HepG2 (cell line): ENCODE results near the gene KIF26B. TPM values are rescaled to one million over a fixed set of nuclear protein-coding genes. Genes with fewer than 3 reads are reported as not detected.

Experiments
- ATAC-seq: fragments of 200-7000 bp; cut with Tn5 transposase; 3 replicates; pipeline ENCODE4 v1.9.1; 2020; ENCODE audit warnings: mild to moderate bottlenecking, moderate library complexity
- BruUV-seq: library from RNA; stranded (reverse); fragments of 400-500 nt; replicated peaks from 2 replicates; lab custom pipeline; 2021; lab: Mats Ljungman, UMichigan
- CTCF ChIA-PET: fragments of 300-600 bp; formaldehyde crosslinking; extraction: SDS; loops from one replicate; lab custom pipeline; 2021; ENCODE audit warnings: low total read pairs, inconsistent platforms, low intra/inter-chr PET ratio; lab: Yijun Ruan, JAX
- POLR2A ChIA-PET: fragments of 350-600 bp; sonication (Branson Sonifier 250); formaldehyde crosslinking; loops from one replicate; lab custom pipeline; 2020; ENCODE audit warnings: antibody characterized with exemption, inconsistent platforms; lab: Yijun Ruan, JAX
- DNase-seq: peaks from one replicate; pipeline ENCODE4 v3.0.0-alpha.2; 2015; ENCODE audit warnings: low spot score
- FAIRE-seq: peaks from 3 replicates; lab custom pipeline; 2011; peaks lifted over from hg19 to GRCh38; lab: Jason Lieb, UNC
- H2AFZ ChIP-seq: one replicate; pipeline ENCODE4 v1.6.1; 2011; ENCODE audit warnings: low read length, inconsistent platforms
- H3K27ac ChIP-seq: fragments of 300-600 bp; 3 replicates; pipeline ENCODE4 v1.8.0; 2011; ENCODE audit warnings: mixed run types, mild to moderate bottlenecking, mixed read lengths, low read length, inconsistent platforms; ENCODE audit not compliant: insufficient read depth; ENCODE audit errors: extremely low read length
- H3K27me3 ChIP-seq, 2 experiments: fragments of 200-600 bp in 1 of 2; 2 replicates in 1 of 2; 3 replicates in 1 of 2; pipeline versions ENCODE4 v1.6.0 to v1.8.0; 2011; ENCODE audit warnings: low read length in 2 of 2, mild to moderate bottlenecking in 2 of 2, moderate library complexity in 2 of 2, inconsistent platforms in 1 of 2; ENCODE audit not compliant: insufficient read depth in 2 of 2, control insufficient read depth in 1 of 2
- H3K36me3 ChIP-seq, 2 experiments: fragments of 200-600 bp in 1 of 2; replicated peaks in 1 of 2; 2 replicates in 1 of 2; 3 replicates in 1 of 2; pipeline versions ENCODE4 v1.5.1 to v1.8.0; 2011; ENCODE audit warnings: low read length in 2 of 2, inconsistent platforms in 1 of 2; ENCODE audit not compliant: insufficient read depth in 2 of 2, control insufficient read depth in 1 of 2
- H3K4me1 ChIP-seq: 2 replicates; pipeline ENCODE4 v1.5.1; 2012; ENCODE audit warnings: low read length, inconsistent platforms; ENCODE audit not compliant: insufficient read depth
- H3K4me2 ChIP-seq: 2 replicates; pipeline ENCODE4 v1.6.0; 2011; ENCODE audit warnings: low read depth, low read length, inconsistent platforms
- H3K4me3 ChIP-seq, 3 experiments: fragments of 200-600 bp in 1 of 3; sonication (generic), shearing (Covaris generic) in 1 of 3; replicated peaks in 1 of 3; 2 replicates each; pipeline ENCODE4 v1.5.1; 2011 to 2016; ENCODE audit warnings: low read length in 3 of 3, inconsistent platforms in 2 of 3, low read depth in 2 of 3, mild to moderate bottlenecking in 2 of 3, control low read depth in 1 of 3, mixed read lengths in 1 of 3; ENCODE audit not compliant: insufficient read depth in 1 of 3
- H3K79me2 ChIP-seq: one replicate; pipeline ENCODE4 v1.6.1; 2011; ENCODE audit warnings: low read length, inconsistent platforms; ENCODE audit not compliant: insufficient read depth
- H3K9ac ChIP-seq: 2 replicates; pipeline ENCODE4 v1.6.0; 2011; ENCODE audit warnings: mild to moderate bottlenecking, low read depth, low read length, inconsistent platforms; ENCODE audit not compliant: insufficient read depth
- H3K9me3 ChIP-seq: 2 replicates; pipeline ENCODE4 v1.5.1; 2012; ENCODE audit warnings: mild to moderate bottlenecking, low read length
- H4K20me1 ChIP-seq: 2 replicates; pipeline ENCODE4 v1.6.0; 2011; ENCODE audit warnings: inconsistent platforms, mild to moderate bottlenecking, low read length, moderate library complexity; ENCODE audit not compliant: insufficient read depth
- DZIP1 ChIP-seq: sonication (generic); formaldehyde crosslinking; IDR thresholded peaks from 2 replicates; pipeline ENCODE4 v1.5.0; 2020; ENCODE audit warnings: mild to moderate bottlenecking, missing genetic modification reagents
- FLYWCH1 ChIP-seq: sonication (generic); formaldehyde crosslinking; IDR thresholded peaks from 2 replicates; pipeline ENCODE4 v1.8.1; 2023; ENCODE audit warnings: mild to moderate bottlenecking, missing genetic modification reagents
- HOXD1 ChIP-seq: sonication (generic); formaldehyde crosslinking; IDR thresholded peaks from 2 replicates; pipeline ENCODE4 v1.5.0; 2020; ENCODE audit warnings: missing genetic modification reagents
- MED1 ChIP-seq: sonication (generic); formaldehyde crosslinking; IDR thresholded peaks from 2 replicates; pipeline ENCODE4 v1.4.0; 2020; ENCODE audit warnings: missing genetic modification reagents
- PRMT3 ChIP-seq: sonication (generic); formaldehyde crosslinking; IDR thresholded peaks from 2 replicates; pipeline ENCODE4 v1.8.1; 2022; ENCODE audit warnings: low read depth, mild to moderate bottlenecking, moderate library complexity, missing genetic modification reagents, borderline replicate concordance
- STAT5B ChIP-seq: sonication (generic); formaldehyde crosslinking; IDR thresholded peaks from 2 replicates; pipeline ENCODE4 v1.4.0; 2020; ENCODE audit warnings: missing genetic modification reagents
- TCF7L2 ChIP-seq: IDR thresholded peaks from 2 replicates; pipeline ENCODE4 v1.6.1; 2011; ENCODE audit warnings: mild to moderate bottlenecking, low read depth, low read length, moderate library complexity
- TSC22D2 ChIP-seq: sonication (generic); formaldehyde crosslinking; IDR thresholded peaks from 2 replicates; pipeline ENCODE4 v1.5.1; 2020; ENCODE audit warnings: missing genetic modification reagents, mild to moderate bottlenecking, borderline replicate concordance
- ZFP1 ChIP-seq: IDR thresholded peaks from 2 replicates; pipeline ENCODE4 v1.6.1; 2016
- ZNF24 ChIP-seq: fragments of 450-650 bp; IDR thresholded peaks from 2 replicates; pipeline ENCODE4 v1.6.1; 2017; ENCODE audit warnings: antibody characterized with exemption, mild to moderate bottlenecking
- ZNF263 ChIP-seq: sonication (generic); formaldehyde crosslinking; IDR thresholded peaks from 2 replicates; pipeline ENCODE4 v1.4.0; 2020; ENCODE audit warnings: missing genetic modification reagents
- ZNF446 ChIP-seq: sonication (generic); formaldehyde crosslinking; IDR thresholded peaks from 2 replicates; pipeline ENCODE4 v1.5.0; 2020; ENCODE audit warnings: mild to moderate bottlenecking, missing genetic modification reagents
- ZNF496 ChIP-seq: sonication (generic); formaldehyde crosslinking; IDR thresholded peaks from 2 replicates; pipeline ENCODE4 v1.8.1; 2023; ENCODE audit warnings: mild to moderate bottlenecking, moderate library complexity, missing genetic modification reagents; ENCODE audit not compliant: insufficient replicate concordance
- ZNF781 ChIP-seq: sonication (generic); formaldehyde crosslinking; IDR thresholded peaks from 2 replicates; pipeline ENCODE4 v1.5.1; 2020; ENCODE audit warnings: borderline replicate concordance, mild to moderate bottlenecking, missing genetic modification reagents; ENCODE audit errors: not compliant biosample characterization
- ZNF839 ChIP-seq: sonication (generic); formaldehyde crosslinking; IDR thresholded peaks from 2 replicates; pipeline ENCODE4 v1.4.0; 2020; ENCODE audit warnings: missing genetic modification reagents, mild to moderate bottlenecking, borderline replicate concordance
- ZNF879 ChIP-seq: sonication (generic); formaldehyde crosslinking; IDR thresholded peaks from 2 replicates; pipeline ENCODE4 v1.8.1; 2023; ENCODE audit warnings: missing genetic modification reagents
- WGBS: methylation state at CpG from one replicate; pipeline ENCODE4 v1.1.6; 2017; ENCODE audit warnings: low lambda C conversion rate; 5-methylcytosine and 5-hydroxymethylcytosine counted together
- in situ Hi-C: cut with HindIII; loops from 2 replicates; pipeline ENCODE4 v1.10.0; 2017; ENCODE audit warnings: low pct_unique_long_range_greater_than_20kb; ENCODE audit not compliant: extremely low pct_ligation_motif_present
- intact Hi-C: fragments of 100-400 bp; cut with micrococcal nuclease; formaldehyde crosslinking; loops from one replicate; pipeline ENCODE4 v1.10.0; 2022; ENCODE audit not compliant: unreplicated experiment
- polyA plus RNA-seq, 8 experiments: library from polyadenylated mRNA; depleted of rRNA in 3 of 8; stranded (reverse) in 7 of 8; unstranded in 1 of 8; fragments of >200 nt; fragmentation: Illumina TruSeq in 4 of 8; extraction: Trizol in 4 of 8; gene quantifications; 2 replicates each; pipeline versions ENCODE4 v1.2.1 to v1.2.3, GENCODE V29; 2011 to 2016; ENCODE audit warnings: low read depth in 4 of 8, missing spikeins in 1 of 8, mixed read lengths in 1 of 8; ENCODE audit not compliant: insufficient read depth in 1 of 8
- total RNA-seq, 5 experiments: library from RNA; depleted of rRNA; stranded (reverse); fragments of >200 nt; fragmentation: Illumina TruSeq; extraction: Trizol; gene quantifications; 2 replicates each; pipeline ENCODE4 v1.2.3, GENCODE V29; 2016; ENCODE audit warnings: low read depth in 1 of 5
- TF ChIP-seq, protein P1 (sequence below): sonication (generic); formaldehyde crosslinking; IDR thresholded peaks from 2 replicates; pipeline ENCODE4 v1.4.0; 2020; ENCODE audit warnings: missing genetic modification reagents

Gene KIF26B
- total and polyA plus RNA-seq, 2 of the 13 experiments (the other 11 are each of a cell fraction or from before 2014, with no cell fraction given) = 0.08 to 0.09 TPM

DNA sequence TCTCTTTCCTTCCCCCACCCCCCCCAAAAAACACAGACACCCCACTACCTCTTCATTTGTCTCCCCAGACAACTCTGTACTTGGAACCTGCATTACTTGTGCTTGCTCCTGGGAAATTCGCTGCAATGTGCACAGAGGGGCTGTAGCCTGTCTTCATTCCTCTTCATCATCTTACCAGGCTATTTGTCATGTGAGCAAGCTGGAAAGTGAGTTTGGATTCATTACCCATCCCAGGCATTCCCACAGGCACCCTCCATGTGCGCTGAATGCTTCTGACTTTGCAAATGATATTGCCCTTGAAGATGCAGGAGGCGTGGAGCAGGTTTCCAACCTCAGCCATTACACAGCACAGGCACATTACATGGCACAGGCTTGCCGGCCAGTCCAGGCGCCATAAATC lies 494.9 kb downstream of the KIF26B start:
- no TSS peak for BruUV-seq
- H3K79me2 ChIP-seq = no peaks in the 10 kb centered on the region
- intact Hi-C loops (loop anchor here (5.0 kb wide), 1 partner anchor 1853 kb away; no protein-coding TSS in a partner anchor), in situ Hi-C loops (no loop called here)
- no peaks in the 10 kb centered on the region for H3K9me3 ChIP-seq
- H4K20me1 ChIP-seq = no peaks in the 10 kb centered on the region
- H3K36me3 ChIP-seq = no peaks in the 10 kb centered on the region
- peaks cover 11% of the 10 kb centered on the region; the same call in 1 of the 2 replicates for H3K4me1 ChIP-seq
- ATAC-seq (no peak), DNase-seq (no peak)
- no peak overlapping the region for H2AFZ ChIP-seq
- 53% methylated on average over 2 of the region's 5 CpGs for WGBS
- no peak overlapping the region for H3K27ac ChIP-seq
- H3K9ac ChIP-seq = no peak overlapping the region
- POLR2A ChIA-PET = no interaction called here
- CTCF ChIA-PET = no interaction called here
- peaks cover 0 to 4% of the 10 kb centered on the region in 2 experiments; a peak in 2 of 5 replicates for H3K27me3 ChIP-seq
- no peak overlapping the region for H3K4me2 ChIP-seq
- H3K4me3 ChIP-seq = no peak overlapping the region
- TF ChIP-seq ZNF446 (CRISPR knock-in tag) (no peak), ZNF496 (CRISPR knock-in tag) (no peak), TSC22D2 (no peak), ZNF879 (no peak), DZIP1 (CRISPR knock-in tag) (no peak), TCF7L2 (no peak), STAT5B (CRISPR knock-in tag) (no peak), ZNF839 (CRISPR knock-in tag) (no peak), PRMT3 (CRISPR knock-in tag) (no peak), ZNF24 (no peak), ZNF781 (no peak), ZNF263 (CRISPR knock-in tag) (no peak), ZFP1 (CRISPR knock-in tag) (no peak), MED1 (no peak), HOXD1 (CRISPR knock-in tag) (no peak), FLYWCH1 (no peak)
- TF ChIP-seq, protein P1, sequence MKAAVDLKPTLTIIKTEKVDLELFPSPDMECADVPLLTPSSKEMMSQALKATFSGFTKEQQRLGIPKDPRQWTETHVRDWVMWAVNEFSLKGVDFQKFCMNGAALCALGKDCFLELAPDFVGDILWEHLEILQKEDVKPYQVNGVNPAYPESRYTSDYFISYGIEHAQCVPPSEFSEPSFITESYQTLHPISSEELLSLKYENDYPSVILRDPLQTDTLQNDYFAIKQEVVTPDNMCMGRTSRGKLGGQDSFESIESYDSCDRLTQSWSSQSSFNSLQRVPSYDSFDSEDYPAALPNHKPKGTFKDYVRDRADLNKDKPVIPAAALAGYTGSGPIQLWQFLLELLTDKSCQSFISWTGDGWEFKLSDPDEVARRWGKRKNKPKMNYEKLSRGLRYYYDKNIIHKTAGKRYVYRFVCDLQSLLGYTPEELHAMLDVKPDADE (CRISPR knock-in tag) = no peak
- TF ChIP-seq, all 625 proteins: peak for 0
- FAIRE-seq = no peak
